ENCODE measurements around the gene MOB2.

The MOB2 gene

GRCh38 chr11:1503708-1504104 is 17.1 kb upstream of the MOB2 start:
- DNase-seq (ENCODE audit: low read depth) = no peak

DNA sequence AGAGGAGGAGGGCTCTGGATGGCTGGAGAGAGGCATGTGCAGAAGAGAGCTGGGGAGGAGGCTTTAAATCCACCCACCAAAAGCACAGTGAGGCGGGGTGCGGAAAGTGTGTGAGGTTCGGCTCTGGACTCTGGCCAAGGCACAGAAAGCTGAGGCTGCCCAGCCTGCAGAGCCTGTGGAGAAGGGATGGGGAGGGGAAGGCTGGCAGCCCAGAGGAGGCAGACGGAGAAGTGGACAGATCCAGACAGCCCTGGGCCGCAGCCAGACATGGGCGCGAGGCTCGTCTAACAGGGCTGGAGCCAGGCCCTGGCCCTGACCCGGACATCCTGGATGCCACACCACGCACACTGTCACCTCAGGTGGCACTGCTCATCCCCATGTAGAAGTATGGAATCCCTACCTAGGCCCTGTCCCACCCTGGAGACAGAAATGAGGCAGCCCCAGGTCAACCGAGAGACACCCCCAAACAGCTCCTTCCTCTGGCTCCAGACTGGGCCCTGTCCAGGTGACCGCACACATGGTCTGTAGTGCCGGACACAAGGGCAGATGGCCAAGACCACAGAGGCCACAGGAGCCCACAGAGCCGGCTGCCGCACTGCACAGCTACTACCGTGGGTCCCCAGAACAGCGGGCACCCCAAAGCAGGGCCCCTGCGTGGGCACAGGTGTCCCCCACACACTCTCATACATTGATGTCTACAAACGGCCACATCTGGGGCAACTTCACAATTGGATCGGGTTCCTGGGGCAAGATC is 16.6 kb upstream of the MOB2 start:
- DNase-seq (ENCODE audit: low read depth) = no peak

DNA sequence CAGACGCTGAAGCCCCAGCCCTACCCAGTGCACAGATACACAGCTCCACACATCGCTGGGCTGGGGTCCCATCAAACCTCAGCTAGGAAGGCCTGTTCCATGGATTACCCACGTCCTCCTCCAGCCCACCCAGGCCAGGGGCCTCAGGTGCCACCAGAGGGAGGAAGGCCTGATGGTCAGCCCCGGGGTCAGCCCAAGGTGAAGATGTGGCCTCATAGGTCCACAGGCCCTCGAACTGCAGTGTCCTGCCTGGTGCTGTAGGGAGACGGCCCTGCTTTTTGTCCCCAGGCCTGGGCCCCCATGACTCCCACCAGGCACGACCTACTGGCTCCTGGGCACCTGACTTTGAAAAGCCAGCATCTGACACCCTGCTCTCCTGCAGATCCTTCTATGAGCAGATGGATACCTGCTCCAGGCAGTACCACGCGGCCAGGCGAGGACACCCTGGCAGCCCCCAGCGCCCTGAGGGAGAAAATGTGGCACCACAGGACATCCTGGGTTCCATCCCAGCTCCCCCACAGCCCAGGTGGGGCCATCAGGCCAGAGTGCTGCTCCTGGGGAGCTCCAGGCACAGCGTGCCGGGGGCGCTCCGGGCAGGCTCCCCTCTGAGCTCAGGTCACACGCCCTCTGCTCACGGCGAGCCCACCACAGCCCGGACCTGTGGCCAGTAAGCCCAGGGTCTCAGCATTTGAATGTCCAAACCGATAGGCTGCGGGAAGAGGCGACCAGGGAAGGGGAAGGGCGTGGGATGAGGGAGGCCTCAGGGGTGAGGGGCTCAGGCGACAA is 15.8 kb upstream of the MOB2 start:
- DNase-seq (ENCODE audit: low read depth) = no peak

DNA sequence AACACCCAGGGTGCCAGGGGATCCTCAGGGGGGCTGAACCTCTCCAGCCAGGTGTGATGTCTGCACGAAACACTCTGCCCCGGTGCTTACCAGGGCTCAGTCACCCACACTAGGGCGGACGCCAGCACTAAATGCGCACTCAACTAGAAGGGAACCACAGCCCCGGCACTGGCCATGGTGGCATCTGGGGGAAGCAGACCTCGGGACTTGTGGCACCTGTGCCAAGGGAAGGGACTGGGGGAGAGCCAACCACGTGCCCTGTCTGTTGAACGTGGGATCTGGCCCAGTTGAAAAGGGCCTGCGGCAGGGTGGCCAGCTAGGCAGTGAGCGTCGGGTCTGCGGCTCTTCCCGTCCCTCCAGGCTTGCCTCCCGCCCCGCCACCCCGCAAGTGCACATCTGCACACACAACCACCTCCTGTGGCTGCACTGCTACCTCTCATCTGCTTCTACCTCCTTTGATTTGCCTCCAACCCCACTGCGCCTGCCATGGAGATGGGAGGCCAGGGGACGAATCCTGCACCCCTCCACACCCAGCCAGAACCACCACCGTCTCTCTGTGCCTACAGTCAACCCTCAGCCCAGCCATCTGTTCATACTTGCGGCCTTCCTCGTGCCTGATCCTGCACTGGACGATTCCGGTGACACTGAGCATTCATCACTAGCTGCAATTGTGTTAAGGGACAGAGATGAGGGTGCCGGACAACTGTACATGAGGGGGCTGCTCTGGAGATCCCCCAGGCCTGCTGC is 15.0 kb upstream of the MOB2 start:
- DNase-seq (ENCODE audit: low read depth) = no peak

DNA sequence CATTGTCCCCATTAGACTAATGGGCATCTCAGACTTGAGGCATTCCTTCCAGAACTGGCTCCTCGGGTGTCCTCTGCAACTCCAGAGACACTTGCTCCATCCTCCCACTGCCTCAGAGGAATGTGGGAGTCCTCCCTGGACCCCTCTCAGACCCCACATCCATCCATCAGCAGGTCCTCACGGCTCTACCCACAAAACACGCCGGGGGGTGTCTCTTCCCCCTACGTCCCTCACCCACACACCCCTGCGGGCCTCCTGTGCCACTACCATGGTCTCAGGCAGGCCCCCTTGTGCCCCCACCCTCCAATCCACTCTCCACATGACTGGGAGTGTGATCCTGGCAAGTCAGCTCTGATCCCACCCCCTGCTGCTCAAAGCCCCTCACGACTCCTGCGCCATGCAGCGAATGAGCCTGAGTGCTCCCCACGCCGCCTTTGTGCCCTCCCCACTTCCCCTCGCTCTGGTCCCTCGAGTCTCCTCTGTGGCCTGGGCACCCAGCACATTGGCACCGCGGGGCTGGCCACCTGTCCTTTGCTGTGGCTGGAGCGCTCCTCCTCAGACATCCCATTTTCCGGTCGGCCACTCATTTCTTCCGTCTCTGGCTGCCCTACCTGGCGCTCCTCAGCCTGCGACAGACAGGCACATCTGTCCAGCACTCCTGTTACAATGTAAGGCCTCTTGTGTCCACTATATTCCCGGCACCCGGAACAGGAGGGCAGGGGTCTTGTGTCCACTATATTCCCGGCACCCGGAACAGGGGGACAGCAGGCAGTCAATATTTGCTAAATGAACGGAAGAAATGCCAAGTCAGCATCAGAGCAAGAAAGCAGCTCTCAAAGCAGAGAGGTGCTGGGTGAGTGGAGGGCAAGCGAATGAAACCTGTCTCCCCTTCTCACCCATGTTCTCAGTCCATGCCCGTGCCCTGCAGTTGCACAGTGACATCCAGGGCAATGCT is 14.2 kb upstream of the MOB2 start:
- no peak for DNase-seq (ENCODE audit: low read depth)

DNA sequence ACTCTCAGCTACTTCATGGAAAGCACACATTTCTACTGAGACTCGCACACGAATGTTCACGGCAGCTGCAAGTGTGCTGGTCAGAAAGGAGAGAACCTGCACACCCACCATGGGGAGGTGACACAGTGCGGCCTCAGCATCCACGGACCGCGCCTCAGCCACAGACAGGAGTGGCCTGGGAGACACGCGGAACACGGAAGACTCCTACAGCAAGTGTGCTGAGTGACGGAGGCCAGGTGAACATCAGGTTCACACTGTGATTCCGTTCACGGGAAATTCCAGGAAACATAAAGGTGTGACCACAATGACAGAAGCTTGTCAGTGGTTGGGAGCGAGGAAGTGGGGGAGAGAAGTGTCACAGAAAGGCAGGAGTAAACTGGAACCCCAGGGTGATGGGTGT is 13.3 kb upstream of the MOB2 start:
- no peak for DNase-seq (ENCODE audit: low read depth)

GRCh38 chr11:1499261-1499890 is 12.8 kb upstream of the MOB2 start:
- no peak for DNase-seq (ENCODE audit: low read depth)

- DNase-seq (ENCODE audit: low read depth) = no peak
Measured at GRCh38 chr11:1498262-1498661, 11.7 kb upstream of the MOB2 start.

DNA sequence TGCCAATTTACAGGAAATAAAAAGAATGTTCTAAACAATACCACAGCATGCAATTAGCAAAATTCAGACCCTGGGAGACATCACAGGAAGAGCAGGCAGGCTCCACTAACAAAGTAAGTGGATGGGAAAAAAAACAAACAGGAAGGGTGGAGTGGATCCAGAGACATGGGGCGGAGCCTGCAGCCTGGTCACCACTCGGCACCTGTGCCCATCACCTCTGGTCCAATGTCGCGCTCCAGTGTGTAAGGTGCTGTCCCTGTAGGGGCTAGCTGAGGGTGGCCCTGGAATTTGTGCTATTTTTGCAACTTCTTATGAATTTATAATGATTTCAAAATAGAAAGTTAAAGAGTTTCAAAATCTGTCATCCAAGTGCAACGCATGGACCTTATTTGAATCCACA is 11.0 kb upstream of the MOB2 start:
- DNase-seq (ENCODE audit: low read depth) = no peak

GRCh38 chr11:1496761-1497095 is 10.1 kb upstream of the MOB2 start:
- DNase-seq (ENCODE audit: low read depth) = no peak

GRCh38 chr11:1496091-1496760 is 9.6 kb upstream of the MOB2 start:
- DNase-seq (ENCODE audit: low read depth) = no peak

- no peak for DNase-seq (ENCODE audit: low read depth)
Measured at GRCh38 chr11:1494650-1495049, 8.1 kb upstream of the MOB2 start.

DNA sequence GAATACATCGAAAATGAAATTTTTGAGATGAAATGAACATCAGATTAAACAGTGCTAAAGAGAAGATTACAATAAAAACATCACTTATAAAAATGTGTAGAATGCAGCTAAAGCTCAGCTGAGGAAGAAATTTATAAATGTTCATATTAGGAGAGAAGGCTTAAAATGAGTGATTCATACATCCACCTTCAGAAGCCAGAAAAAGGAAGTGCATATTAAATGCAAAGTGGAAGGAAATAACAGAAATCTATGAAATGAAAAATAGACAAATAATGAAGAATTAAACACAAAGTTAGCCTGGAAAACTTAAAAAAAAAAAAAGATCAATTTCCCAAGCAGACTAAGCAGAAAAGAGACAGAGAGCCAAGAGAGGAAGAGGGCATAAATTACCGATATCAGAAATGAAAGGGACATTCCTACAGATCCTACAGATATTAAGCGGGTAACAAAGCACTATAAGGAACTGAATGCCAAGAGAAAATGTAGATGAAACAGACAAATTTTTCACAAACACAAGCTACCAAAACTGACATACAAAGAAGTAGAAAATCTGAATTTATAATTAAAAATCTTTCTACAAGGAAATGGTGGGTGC is 7.2 kb upstream of the MOB2 start:
- no peak for DNase-seq (ENCODE audit: low read depth)

DNA sequence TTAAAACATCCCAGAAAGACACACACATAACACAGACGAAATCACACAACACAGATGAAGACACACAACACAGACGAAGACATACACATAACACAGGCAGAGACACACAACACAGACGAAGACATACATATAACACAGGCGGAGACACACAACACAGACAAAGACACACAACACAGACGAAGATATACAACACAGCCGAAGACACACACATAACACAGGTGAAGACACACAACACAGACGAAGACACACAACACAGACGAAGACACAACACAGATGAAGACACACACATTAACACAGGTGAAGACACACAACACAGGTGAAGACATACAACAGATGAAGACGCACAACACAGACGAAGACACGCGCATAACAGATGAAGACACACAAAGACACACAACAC is 4.8 kb upstream of the MOB2 start:
- DNase-seq (ENCODE audit: low read depth) = no peak

DNA sequence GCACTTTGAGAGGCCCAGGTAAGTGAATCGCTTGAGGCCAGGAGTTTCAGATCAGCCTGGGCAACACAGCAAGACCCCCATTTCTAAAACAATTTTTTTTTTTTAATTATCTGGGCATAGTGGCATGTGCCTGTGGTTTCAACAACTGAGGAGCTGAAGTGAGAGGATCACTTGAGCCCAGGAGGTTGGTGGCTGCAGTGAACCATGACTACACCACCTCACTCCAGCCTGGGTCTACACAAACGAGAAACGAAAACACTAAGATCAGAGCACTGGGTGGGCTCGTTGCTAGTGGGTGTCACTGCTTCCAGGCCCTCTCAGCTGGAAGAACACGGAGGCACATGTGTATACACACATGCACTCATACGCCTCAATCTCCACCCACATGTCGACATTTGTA is 4.1 kb upstream of the MOB2 start:
- no peak for DNase-seq (ENCODE audit: low read depth)

DNA sequence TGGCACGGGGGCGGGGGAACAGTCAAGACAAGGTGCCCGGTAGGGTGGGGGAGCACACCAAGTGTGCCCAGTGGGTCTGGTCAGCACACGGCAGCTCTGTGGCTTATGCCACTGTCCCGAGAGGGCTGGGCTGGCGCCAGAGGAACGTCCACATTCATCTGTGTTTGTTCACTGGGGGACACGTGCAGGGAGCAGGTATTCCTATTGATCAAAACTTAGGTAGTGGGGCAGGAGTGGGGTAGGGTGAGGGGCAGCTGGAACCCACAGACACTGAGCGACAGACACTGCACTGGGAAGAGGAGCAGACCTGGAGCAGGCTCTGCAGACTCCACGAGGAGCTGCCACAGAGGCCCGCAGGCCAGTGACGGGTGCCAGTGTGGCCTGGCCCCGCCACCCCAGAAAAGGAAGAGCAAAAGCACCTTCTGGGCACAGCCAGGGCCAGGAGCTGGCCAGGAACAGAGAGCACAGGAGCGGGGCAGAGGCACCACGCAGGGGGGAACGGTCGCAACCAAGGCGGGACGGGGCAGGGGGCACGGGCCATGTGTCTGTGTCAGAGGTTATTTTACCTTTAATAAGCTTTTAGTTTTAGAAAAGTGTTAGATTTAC is 2.1 kb upstream of the MOB2 start:
- DNase-seq (ENCODE audit: low read depth) = no peak

GRCh38 chr11:1487851-1488574 is 1.4 kb upstream of the MOB2 start:
- no peak for DNase-seq (ENCODE audit: low read depth)

GRCh38 chr11:1487091-1487850 is 692 bp upstream of the MOB2 start:
- DNase-seq (ENCODE audit: low read depth) = no peak

DNA sequence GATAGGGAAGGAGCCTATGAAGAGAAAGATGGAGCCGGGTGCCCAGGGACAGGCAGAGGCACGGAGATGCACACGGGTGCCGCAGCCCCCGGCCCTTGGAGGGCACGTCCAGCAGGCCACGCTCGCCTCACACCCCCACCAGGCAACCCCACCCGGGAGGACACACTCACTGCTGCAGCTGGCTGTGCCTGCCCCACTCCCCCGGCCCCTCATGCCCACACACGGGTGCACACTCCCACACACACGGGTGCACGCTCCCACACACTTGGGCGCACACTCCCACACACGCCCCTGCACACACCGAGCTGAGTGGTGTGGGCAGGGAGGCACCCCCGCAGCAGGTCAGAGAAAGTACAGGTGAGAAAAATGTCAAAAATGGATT is 1.1 kb downstream of the MOB2 start:
- no peak for DNase-seq (ENCODE audit: low read depth)

Data from stimulated activated CD8-positive, alpha-beta memory T cell treated with anti-CD3 and anti-CD28 coated beads, Interleukin-15, amount 100 ng/mL, for 24 hours (primary cell).